Upper lobe of left lung (tissue), 4 donors: Measurements from ENCODE around the gene MROH8.

Source experiments
- CTCF ChIP-seq, 6 experiments: fragments of 450-650 bp in 4 of 6; fragments of 200-600 bp in 2 of 6; sonication (generic) in 2 of 6; IDR thresholded peaks; one replicate each; pipeline ENCODE4 v1.5.1; 2016 to 2019; ENCODE audit warnings: antibody characterized with exemption in 6 of 6
- POLR2A ChIP-seq, 4 donors: fragments of 450-650 bp; IDR thresholded peaks; one replicate each; pipeline ENCODE4 v1.5.1; 2016 to 2017; ENCODE audit warnings: antibody characterized with exemption in 4 of 4, mild to moderate bottlenecking in 2 of 4

GRCh38 chr20:37111926-37112455 lies 67.4 kb downstream of the MROH8 start:
- TF ChIP-seq CTCF (IDR thresholded peaks at IDR 0.05), result no peak
- no peak for TF ChIP-seq POLR2A (IDR thresholded peaks at IDR 0.05)
